Measurements from ENCODE around the gene CHD2.

DNA sequence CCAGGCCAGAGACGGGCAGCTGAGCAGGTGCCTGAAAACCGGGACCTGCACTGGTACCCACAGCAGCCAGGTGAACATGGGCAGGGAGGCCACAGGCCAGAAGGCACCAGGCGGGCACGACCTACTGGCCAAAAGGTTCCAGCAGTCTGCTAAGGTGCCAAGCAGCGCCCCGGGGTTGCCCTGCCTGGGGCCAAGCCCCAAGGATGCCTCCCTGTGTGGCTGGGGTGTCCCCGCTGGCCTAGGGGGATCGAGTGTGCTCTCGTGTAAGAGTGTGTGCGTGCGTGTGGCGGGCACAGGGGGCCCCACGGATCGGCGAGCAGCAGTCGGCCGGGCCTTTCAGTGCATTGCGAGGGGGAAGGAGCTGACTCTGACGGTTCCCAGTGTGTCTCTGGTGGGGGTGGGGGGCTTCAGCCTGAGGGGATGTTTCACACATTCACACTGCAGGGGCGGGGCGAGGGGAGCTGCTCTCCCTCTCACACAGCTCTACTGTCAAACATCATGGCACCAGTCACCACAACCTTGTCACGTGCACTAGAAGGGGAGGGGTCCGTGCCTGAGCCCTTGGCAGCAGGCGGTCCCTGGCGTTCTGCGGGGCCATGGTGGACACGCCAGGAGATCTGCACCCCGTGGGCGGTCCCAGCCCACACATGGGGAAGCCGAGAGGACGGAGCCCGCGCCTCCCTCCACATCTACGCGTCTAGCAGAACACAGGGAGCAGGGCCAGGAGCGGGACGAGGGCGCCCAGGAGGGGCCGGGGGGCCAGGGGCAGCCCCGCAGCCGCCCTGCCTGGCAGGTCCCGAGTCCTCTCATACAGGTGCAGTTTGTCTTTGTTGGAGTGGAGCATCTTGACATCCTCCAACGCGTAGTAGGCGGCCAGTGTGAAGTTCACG lies 144.4 kb downstream of the CHD2 start:
- TF ChIP-seq EZH2phosphoT487 (IDR thresholded peaks at IDR 0.05; ENCODE audit: borderline replicate concordance) (no peak), CTCF (conservative IDR thresholded peaks at IDR 0.05; ENCODE audit: low read length) (no peak)

Measured in Loucy (cell line).